GM19468 (cell line): ENCODE measurements around the gene CD300H.
"Not testable (repeated sequence)": the region's sequence is repeated elsewhere in the genome, so short reads cannot be mapped to it uniquely, and the experiment has no call there.

Experiments used
- ATAC-seq: cut with Tn5 transposase; IDR thresholded peaks from one replicate; pipeline ENCODE4 v1.9.1; 2021; ENCODE audit warnings: mild to moderate bottlenecking, moderate library complexity, moderate number of reproducible peaks; ENCODE audit not compliant: unreplicated experiment; ENCODE audit errors: extremely low read depth

The CD300H gene

GRCh38 chr17:74591503-74591902, 24.2 kb upstream of the CD300H start:
- no peak for ATAC-seq

DNA sequence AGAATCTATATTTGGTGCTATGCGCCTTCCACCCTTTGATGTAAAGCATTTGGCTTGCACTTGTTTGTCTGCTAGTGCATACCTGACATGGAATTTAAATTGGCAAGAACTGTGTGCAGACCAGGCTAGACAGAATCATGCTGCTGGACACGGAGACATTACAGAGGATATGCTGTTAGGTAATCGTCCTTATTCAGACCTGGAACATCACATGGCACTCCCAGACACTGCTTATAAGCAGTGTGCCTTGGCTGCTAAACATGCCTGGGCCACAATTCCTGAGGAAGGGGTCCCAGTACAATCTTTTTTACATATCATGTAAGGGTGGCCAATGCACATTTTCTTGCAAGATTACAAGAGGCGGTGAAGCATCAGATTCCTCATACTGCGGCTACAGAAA, 18.4 kb upstream of the CD300H start:
- ATAC-seq, result no peak

GRCh38 chr17:74584292-74585060, 17.2 kb upstream of the CD300H start:
- no peak for ATAC-seq

DNA sequence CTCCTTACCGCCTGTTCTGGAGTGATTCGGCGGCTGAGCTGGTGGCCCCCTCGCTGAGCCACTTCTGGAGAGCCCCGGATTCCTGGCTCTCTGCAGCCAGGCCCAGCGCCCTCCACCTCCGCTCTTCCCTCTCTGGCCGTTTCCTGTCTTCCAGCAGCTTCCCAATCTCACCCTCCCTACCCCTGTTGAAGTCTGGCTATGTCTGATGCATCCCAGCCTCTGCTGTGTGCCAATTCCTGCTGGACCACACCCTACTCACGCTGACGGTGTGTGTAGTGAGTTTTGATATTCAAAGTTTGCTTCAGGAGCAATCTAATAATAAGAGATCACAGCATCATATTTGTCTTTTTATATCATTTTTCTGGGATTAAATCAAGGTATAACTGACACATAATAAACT, 15.3 kb upstream of the CD300H start:
- ATAC-seq, result no peak

DNA sequence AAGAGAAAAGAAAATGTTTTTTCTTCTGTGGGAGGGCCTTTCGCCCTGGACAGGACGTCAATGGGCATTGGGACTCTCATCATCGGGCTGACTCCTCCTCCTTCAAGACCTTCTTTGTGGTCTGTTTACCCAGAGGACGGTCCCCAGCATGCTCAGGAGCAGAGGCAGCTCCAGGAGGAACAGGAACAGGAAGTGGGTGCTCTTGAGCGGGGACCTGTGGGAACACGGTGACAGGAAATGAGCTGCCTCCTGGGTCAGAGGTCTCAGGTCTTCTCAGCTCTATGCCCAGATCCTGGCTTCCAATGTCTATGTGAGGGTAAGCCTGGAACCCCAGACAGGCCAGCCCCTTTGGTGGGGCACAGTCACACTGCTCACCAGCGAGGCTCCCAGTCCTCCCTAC, 12.6 kb upstream of the CD300H start:
- ATAC-seq, result no peak

DNA sequence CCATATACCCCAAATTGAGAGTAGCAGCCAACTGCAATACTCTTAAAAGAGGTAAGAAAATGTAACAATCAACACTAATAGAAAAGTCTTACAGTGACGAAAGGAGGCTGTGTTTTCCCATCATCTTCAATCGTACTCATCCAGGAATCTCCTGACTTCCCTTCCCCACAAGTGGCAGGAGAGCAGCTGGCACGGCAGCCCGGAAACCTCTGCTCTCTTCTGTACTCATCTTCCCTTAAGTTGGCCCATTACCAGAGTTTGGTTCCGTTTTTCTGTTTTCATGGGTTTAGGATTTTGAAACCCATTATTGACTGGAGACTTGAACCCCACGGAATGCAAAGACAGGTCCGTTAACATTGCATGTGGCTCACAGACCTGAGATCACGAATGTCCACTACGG, 11.7 kb upstream of the CD300H start:
- ATAC-seq, result no peak

DNA sequence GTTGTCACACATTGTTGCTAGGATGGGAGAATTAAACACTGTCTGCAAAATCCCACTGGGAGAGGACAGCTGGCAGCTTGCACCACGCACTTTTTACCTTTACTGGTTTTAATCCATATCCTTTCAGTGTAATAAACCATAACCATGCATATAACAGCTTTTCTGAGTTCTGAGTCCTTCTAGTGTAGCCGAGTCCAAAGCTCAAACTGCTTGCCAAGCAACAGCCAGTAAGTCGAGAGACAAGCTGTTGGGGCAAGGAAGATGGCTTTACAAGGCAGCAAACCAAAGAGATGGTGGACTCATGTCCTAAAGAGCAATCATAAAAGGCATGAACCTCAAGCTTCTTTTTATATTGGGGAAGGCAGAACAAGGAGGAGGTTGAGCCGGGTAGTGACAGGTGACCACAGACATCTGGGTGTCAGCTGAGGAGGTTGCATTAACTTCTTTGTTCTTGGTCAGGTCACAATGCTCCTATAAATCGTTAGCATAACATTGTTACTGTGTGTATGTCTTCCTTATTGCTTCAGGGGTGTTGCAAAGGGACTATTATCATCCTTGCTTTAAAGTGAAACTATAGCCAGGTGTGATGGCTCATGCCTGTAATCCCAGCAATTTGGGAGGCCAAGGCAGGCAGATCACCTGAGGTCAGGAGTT, 7.3 kb upstream of the CD300H start:
- ATAC-seq, result no peak

DNA sequence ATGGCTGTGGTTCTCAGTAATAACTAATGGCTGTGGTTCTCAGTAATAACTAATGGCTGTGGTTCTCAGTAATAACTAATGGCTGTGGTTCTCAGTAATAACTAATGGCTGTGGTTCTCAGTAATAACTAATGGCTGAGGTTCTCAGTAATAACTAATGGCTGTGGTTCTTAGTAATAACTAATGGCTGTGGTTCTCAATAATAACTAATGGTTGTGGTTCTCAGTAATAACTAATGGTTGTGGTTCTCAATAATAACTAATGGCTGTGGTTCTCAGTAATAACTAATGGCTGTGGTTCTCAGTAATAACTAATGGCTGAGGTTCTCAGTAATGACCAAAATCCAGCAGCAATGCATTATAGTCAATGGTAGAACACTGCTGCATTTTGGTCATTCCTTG, 6.3 kb upstream of the CD300H start:
- not testable (repeated sequence) for ATAC-seq

GRCh38 chr17:74573169-74573568, 5.9 kb upstream of the CD300H start:
- no peak for ATAC-seq

- no peak for ATAC-seq
These were observed 4.4 kb upstream of the CD300H start for GRCh38 chr17:74571621-74572270.

GRCh38 chr17:74569020-74570003, 2.0 kb upstream of the CD300H start:
- no peak for ATAC-seq

GRCh38 chr17:74568106-74568873, 981 bp upstream of the CD300H start:
- ATAC-seq, result no peak

DNA sequence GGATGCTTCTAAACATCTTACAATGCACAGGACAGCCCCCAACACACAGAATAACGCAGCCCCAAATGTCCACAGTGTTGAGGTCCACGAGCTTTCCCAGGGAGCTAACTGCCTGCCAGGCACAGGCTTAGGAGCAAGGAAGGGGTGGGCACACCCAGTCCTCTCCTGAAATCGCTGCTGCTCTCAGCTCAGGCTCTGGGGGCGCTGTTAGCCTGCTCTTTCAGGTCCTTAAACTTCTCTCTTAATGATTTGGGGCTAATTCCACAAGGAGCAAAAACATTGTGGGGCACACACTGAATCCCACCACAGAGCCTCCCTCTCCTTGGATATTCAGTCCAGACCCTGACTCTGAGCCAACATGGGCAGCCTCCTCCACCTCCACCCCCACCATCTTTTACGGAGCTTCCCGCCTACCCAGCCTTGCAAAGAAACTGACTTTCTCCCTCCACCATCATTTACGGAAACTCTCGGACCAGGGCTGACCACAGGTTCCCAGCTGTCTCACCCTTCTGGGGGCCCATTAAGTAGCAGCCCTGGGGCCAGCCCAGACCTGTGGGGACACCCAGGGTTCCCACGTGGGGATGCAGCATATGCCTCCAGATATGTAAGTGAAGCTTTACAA, 1.1 kb downstream of the CD300H start:
- no peak for ATAC-seq

- no peak for ATAC-seq
These were observed 2.2 kb downstream of the CD300H start for GRCh38 chr17:74565126-74565525.

DNA sequence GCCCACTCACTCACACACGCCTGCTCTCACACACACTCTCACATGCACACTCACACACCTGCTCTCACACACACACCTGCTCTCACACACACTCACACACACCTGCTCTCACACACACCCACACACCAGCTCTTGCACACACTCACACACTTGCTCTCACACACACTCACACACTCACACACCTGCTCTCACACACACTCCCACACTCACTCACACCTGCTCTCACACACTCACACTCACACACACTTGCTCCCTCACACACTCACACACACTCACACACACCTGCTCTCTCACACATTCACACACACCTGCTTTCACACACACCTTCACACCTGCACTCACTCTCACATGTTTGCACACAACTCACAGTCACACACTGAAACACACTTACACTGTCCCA, 4.0 kb downstream of the CD300H start:
- no peak for ATAC-seq

GRCh38 chr17:74561586-74561985, 5.7 kb downstream of the CD300H start:
- ATAC-seq, result no peak

GRCh38 chr17:74558882-74559519, 8.3 kb downstream of the CD300H start:
- no peak for ATAC-seq

DNA sequence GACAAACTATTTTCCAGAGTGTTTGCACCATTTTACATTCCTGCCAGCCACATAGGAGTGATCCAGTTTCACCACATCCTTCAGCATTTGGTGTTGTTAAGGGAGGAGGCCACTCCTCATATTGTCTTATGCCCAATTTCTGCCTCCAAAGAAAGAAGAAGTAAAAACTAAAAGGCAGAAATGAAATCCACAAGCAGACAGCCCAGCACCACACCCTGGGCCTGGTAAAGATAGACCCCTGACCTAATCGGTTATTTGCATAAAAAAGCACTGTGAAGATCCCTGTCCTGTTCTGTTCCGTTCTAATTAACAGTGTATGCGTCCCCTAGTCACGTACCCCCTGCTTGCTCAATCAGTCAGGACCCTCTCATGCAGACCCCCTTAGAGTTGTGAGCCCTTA, 8.9 kb downstream of the CD300H start:
- ATAC-seq, result not testable (repeated sequence)
